Keratinocyte (primary cell): ENCODE data around the gene TBXAS1. TPM values are rescaled to one million over a fixed set of nuclear protein-coding genes. Genes with fewer than 3 reads are reported as not detected.

Experiments used
- DNase-seq: peaks from one replicate; pipeline ENCODE4 v3.0.0-alpha.2; 2011; ENCODE audit warnings: low read depth, missing footprints, low spot score
- FAIRE-seq: peaks from 2 replicates; lab custom pipeline; 2011; peaks lifted over from hg19 to GRCh38; lab: Jason Lieb, UNC
- H2AFZ ChIP-seq: 2 replicates; pipeline ENCODE4 v1.6.0; 2012; ENCODE audit warnings: low read length, control low read depth, inconsistent platforms; ENCODE audit not compliant: control insufficient read depth
- H3K27ac ChIP-seq: 2 replicates; pipeline ENCODE4 v1.5.1; 2011; ENCODE audit warnings: low read length; ENCODE audit not compliant: control insufficient read depth, insufficient read depth
- H3K27me3 ChIP-seq: 3 replicates; pipeline ENCODE4 v1.6.0; 2011; ENCODE audit warnings: low read length; ENCODE audit not compliant: control insufficient read depth, insufficient read depth; ENCODE audit errors: extremely low read depth
- H3K36me3 ChIP-seq, 2 experiments: 2 replicates in 1 of 2; 3 replicates in 1 of 2; pipeline ENCODE4 v1.5.1; 2011; ENCODE audit warnings: low read length in 2 of 2, mild to moderate bottlenecking in 1 of 2; ENCODE audit not compliant: control insufficient read depth in 2 of 2, insufficient read depth in 2 of 2; ENCODE audit errors: extremely low read depth in 1 of 2
- H3K4me1 ChIP-seq: 3 replicates; pipeline ENCODE4 v1.5.1; 2011; ENCODE audit warnings: low read length; ENCODE audit not compliant: control insufficient read depth, insufficient read depth; ENCODE audit errors: extremely low read depth
- H3K4me2 ChIP-seq: 3 replicates; pipeline ENCODE4 v1.6.0; 2011; ENCODE audit warnings: low read depth, low read length; ENCODE audit not compliant: control insufficient read depth, insufficient read depth; ENCODE audit errors: extremely low read depth
- H3K4me3 ChIP-seq, 3 experiments: fragments of 200-600 bp in 1 of 3; sonication (generic) in 1 of 3; 2 replicates in 2 of 3; 3 replicates in 1 of 3; pipeline ENCODE4 v1.5.1; 2011 to 2016; ENCODE audit warnings: low read length in 3 of 3, mild to moderate bottlenecking in 3 of 3, control low read depth in 2 of 3, inconsistent platforms in 1 of 3, low read depth in 1 of 3, mixed read lengths in 1 of 3, mixed run types in 1 of 3, moderate library complexity in 1 of 3; ENCODE audit not compliant: control insufficient read depth in 2 of 3, insufficient read depth in 2 of 3; ENCODE audit errors: extremely low read depth in 1 of 3
- H3K79me2 ChIP-seq: 2 replicates; pipeline ENCODE4 v1.6.0; 2012; ENCODE audit warnings: low read length; ENCODE audit not compliant: control insufficient read depth, insufficient read depth
- H3K9ac ChIP-seq: 3 replicates; pipeline ENCODE4 v1.6.0; 2011; ENCODE audit warnings: low read length; ENCODE audit not compliant: control insufficient read depth, insufficient read depth; ENCODE audit errors: extremely low read depth
- H3K9me1 ChIP-seq: 3 replicates; pipeline ENCODE4 v1.6.0; 2011; ENCODE audit warnings: low read length; ENCODE audit not compliant: control insufficient read depth, insufficient read depth; ENCODE audit errors: extremely low read depth
- H3K9me3 ChIP-seq: 2 replicates; pipeline ENCODE4 v1.5.1; 2012; ENCODE audit warnings: low read depth, low read length; ENCODE audit not compliant: control insufficient read depth
- H4K20me1 ChIP-seq: 3 replicates; pipeline ENCODE4 v1.6.0; 2011; ENCODE audit warnings: low read length; ENCODE audit not compliant: control insufficient read depth, insufficient read depth; ENCODE audit errors: extremely low read depth
- EZH2 ChIP-seq: IDR thresholded peaks from one replicate; pipeline ENCODE4 v1.6.1; 2012; ENCODE audit warnings: inconsistent platforms, mild to moderate bottlenecking, low read length, moderate library complexity
- dilution Hi-C: fragments of 300-500 bp; cut with MboI; formaldehyde crosslinking; loops from one replicate; pipeline ENCODE4 v1.7.0; 2020; ENCODE audit warnings: low sequenced_read_pairs; ENCODE audit not compliant: extremely low pct_ligation_motif_present
- polyA plus RNA-seq, 5 experiments: library from polyadenylated mRNA; depleted of rRNA in 3 of 5; stranded (reverse) in 3 of 5; stranded (forward) in 1 of 5; unstranded in 1 of 5; fragments of >200 nt; gene quantifications; 1 replicate in 1 of 5; 2 replicates in 3 of 5; 3 replicates in 1 of 5; pipeline versions ENCODE4 v1.2.1 to v1.2.3, GENCODE V29; 2011 to 2012; ENCODE audit warnings: missing spikeins in 2 of 5, low read depth in 1 of 5, low replicate concordance in 1 of 5
- TF ChIP-seq, protein P1 (sequence below), 3 experiments: IDR thresholded peaks in 1 of 3; conservative IDR thresholded peaks in 1 of 3; optimal IDR thresholded peaks in 1 of 3; 2 replicates in 2 of 3; 3 replicates in 1 of 3; pipeline versions ENCODE3 to v1.5.1; 2011; ENCODE audit warnings: low read length in 3 of 3, mild to moderate bottlenecking in 3 of 3, moderate library complexity in 2 of 3, control low read depth in 1 of 3, inconsistent platforms in 1 of 3; ENCODE audit not compliant: insufficient read depth in 2 of 3; ENCODE audit errors: extremely low read depth in 1 of 3

TBXAS1 gene
- polyA plus RNA-seq, 1 donor (not counting 4 experiments of a cell fraction or from before 2014, with no cell fraction given) = 2.9 TPM

DNA sequence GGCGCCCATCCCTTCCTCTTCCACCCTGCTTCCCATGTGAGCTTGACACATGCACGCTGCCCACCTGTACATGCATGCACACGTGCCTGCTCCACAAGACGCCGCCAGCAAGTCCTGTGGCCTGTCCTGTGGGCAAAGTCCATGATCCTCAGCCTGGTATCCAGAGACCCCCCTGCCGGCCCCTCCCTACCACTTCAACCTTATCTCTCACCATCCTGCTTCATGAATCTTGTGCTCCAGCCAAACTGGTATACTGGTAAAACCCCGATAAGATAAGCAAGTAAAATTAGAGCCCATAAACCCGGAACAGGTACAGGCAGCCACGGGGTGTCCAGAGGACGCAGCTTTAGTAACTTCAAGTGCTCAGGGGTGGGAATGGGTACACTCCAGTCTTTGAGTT, 11.8 kb upstream of the TBXAS1 start:
- FAIRE-seq = no peak
- Histone ChIP-seq H2AFZ (no peak overlapping the region), H3K79me2 (no peaks in the 10 kb centered on the region), H3K4me1 (peaks cover 11% of the 10 kb centered on the region), H3K27me3 (no peaks in the 10 kb centered on the region), H3K36me3 (no peaks in the 10 kb centered on the region), H4K20me1 (no peaks in the 10 kb centered on the region), H3K9me1 (no peaks in the 10 kb centered on the region), H3K9ac (no peak overlapping the region), H3K27ac (no peak overlapping the region), H3K4me3 (no peak overlapping the region), H3K9me3 (no peaks in the 10 kb centered on the region), H3K4me2 (no peak overlapping the region)
- dilution Hi-C loops = no loop called here
- TF ChIP-seq, protein P1, sequence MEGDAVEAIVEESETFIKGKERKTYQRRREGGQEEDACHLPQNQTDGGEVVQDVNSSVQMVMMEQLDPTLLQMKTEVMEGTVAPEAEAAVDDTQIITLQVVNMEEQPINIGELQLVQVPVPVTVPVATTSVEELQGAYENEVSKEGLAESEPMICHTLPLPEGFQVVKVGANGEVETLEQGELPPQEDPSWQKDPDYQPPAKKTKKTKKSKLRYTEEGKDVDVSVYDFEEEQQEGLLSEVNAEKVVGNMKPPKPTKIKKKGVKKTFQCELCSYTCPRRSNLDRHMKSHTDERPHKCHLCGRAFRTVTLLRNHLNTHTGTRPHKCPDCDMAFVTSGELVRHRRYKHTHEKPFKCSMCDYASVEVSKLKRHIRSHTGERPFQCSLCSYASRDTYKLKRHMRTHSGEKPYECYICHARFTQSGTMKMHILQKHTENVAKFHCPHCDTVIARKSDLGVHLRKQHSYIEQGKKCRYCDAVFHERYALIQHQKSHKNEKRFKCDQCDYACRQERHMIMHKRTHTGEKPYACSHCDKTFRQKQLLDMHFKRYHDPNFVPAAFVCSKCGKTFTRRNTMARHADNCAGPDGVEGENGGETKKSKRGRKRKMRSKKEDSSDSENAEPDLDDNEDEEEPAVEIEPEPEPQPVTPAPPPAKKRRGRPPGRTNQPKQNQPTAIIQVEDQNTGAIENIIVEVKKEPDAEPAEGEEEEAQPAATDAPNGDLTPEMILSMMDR (optimal IDR thresholded peaks at IDR 0.05 in 1 of 3, IDR thresholded peaks at IDR 0.05 in 1 of 3, conservative IDR thresholded peaks at IDR 0.05 in 1 of 3; ENCODE audit: extremely low read depth in 1 of 3, insufficient read depth in 2 of 3, low read length in 3 of 3) = no peak
- no peak for TF ChIP-seq EZH2
- DNase-seq = no peak

GRCh38 chr7:139820089-139820488, 9.0 kb upstream of the TBXAS1 start:
- dilution Hi-C loops = no loop called here
- peaks cover 11% of the 10 kb centered on the region for H3K4me1 ChIP-seq

More at GRCh38 chr7:139820089-139820488, 9.0 kb upstream of the TBXAS1 start:
- DNase-seq (peak; percentile 77), FAIRE-seq (peak; percentile 84)
- no peaks in the 10 kb centered on the region for H4K20me1 ChIP-seq
- no peaks in the 10 kb centered on the region for H3K9me1 ChIP-seq
- H3K27me3 ChIP-seq = peaks cover 8% of the 10 kb centered on the region
- no peaks in the 10 kb centered on the region for H3K36me3 ChIP-seq
- TF ChIP-seq, protein P1 (optimal IDR thresholded peaks at IDR 0.05 in 1 of 3, IDR thresholded peaks at IDR 0.05 in 1 of 3, conservative IDR thresholded peaks at IDR 0.05 in 1 of 3; ENCODE audit: extremely low read depth in 1 of 3, insufficient read depth in 2 of 3, low read length in 3 of 3) = no peak
- no peak for TF ChIP-seq EZH2
- H3K4me3 ChIP-seq = no peak overlapping the region
- no peak overlapping the region for H3K9ac ChIP-seq
- no peak overlapping the region for H2AFZ ChIP-seq
- H3K4me2 ChIP-seq = peak overlapping the region; percentile 50
- H3K79me2 ChIP-seq = no peaks in the 10 kb centered on the region
- H3K27ac ChIP-seq = no peak overlapping the region
- H3K9me3 ChIP-seq = no peaks in the 10 kb centered on the region
